ENCODE data around the gene KIN.
"Not testable (repeated sequence)": the region's sequence is repeated elsewhere in the genome, so short reads cannot be mapped to it uniquely, and the experiment has no call there.

KIN gene

GRCh38 chr10:7718685-7719084 lies 69.1 kb downstream of the KIN start:
- DNase-seq, result no peak

GRCh38 chr10:7717767-7718166 lies 70.0 kb downstream of the KIN start:
- no peak for DNase-seq

DNA sequence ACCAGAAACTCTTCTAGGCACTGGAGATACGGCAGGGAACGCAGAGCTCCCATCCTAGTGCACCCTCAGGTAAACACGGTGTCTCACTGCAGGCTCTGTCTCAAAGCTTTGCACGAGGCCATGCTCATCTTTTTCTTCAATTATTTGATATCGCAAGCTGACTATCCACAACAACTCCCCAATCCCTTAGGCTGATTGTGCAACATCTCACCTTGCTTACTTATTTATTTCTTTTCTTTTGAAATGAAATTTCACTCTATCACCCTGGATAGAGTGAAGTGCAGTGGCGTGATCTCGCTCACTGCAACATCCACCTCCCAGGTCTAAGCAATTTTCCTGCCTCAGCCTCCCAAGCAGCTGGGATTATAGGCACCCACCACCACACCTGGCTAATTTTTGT lies 72.3 kb downstream of the KIN start:
- DNase-seq, result no peak

- DNase-seq, result not testable (repeated sequence)
Observed at GRCh38 chr10:7711075-7711474, 76.7 kb downstream of the KIN start.

DNA sequence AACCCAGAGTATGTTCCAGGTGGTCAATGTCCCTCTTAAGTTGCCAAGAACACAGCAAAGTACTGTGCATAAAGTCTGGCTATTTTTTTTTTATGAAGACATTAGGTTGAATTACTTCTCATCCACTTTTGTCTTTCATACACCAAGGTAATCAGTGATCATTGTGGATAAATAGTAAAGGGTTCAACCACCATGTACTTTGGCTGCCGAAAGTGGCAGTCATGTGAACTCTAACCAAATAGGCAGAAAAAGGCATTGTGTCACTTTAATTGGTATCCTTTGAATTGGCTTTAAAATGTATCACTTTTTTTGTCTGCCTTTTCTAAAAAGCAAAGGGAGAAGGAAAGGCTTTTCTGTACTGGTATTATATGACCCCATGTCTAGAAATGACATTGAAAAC lies 77.3 kb downstream of the KIN start:
- DNase-seq, result no peak

DNA sequence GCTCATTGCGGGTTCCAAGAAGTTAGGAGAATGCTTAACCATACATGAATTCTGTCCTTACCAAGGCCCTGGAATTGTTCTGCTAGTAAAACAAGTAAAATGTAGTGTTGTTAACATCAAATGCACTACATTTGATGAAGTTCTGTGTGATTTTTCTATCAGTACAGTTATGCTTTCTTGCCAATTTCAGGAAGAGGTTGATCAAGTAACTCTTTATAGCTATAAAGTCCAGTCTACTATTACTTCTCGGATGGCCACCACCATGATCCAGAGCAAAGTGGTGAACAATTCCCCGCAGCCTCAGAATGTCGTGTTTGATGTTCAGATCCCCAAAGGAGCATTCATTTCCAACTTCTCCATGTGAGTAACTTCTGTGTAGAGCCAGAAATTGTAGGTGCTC lies 79.0 kb downstream of the KIN start:
- DNase-seq, result no peak

DNA sequence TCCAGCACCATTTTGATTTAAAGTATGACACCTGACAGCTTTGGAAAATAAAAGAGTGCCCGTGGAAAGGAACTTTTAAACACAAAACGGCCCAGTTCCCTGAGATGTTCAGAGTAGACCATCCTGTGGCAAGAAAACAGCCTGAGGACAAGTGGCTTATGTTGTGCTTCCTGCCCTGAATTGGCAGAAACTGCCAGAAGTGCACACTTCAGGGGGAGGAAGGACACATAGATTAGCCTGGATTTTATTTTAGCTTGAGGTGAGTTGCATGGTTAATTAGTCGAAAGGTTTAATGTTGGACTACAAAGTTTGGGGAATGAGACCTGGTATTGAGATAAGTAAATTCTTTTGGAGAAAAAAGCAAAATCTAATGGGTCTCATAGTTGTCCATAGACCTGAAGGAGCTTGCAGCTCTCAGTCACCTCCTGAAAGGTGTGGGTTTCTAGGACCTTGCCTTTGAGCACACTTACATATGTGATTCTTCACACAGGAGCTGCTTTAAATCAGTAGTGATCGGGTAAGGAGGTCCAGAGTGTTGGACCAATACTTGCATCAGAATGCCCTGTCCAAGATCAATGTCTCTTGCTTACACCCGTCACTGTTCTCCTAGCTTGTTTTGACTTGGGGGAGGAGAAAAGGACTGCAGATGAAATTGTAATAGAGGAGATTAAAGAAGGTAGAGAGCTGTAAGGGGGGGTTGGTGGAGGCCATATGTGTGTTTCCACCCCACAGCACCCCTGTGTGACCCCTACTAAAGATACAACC lies 79.8 kb downstream of the KIN start:
- no peak for DNase-seq

DNA sequence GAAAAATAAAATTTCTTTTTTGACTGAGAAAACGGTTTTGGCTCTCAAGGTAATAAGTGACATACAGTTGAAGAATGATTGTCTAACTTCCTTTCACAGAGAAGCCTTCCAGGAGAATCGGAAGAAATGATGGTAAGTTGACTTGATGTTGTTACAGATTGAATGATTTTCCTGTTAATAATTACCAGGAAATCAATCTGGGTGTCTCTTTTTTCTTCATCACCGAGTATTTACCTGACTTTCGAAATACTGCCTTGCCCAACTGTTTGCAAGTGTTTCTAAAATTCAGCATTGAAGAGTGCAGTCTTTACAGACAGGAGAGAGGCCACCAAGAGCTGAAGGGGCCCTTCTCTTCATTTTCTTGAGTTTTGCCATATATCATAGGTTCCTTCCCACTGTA lies 80.7 kb downstream of the KIN start:
- DNase-seq, result no peak

GRCh38 chr10:7706534-7707073 lies 81.2 kb downstream of the KIN start:
- no peak for DNase-seq

- DNase-seq, result no peak
Observed at GRCh38 chr10:7705341-7705740, 82.5 kb downstream of the KIN start.

GRCh38 chr10:7704071-7705016 lies 83.4 kb downstream of the KIN start:
- DNase-seq, result no peak

GRCh38 chr10:7703140-7703539 lies 84.7 kb downstream of the KIN start, which contains the start of gene ITIH2:
TSS of gene ITIH2 (plus strand) at chr10:7703316. CDS start at chr10:7703435, 119 bp downstream.
- DNase-seq, result no peak

- no peak for DNase-seq
Observed at GRCh38 chr10:7702288-7702812, 85.4 kb downstream of the KIN start.

DNA sequence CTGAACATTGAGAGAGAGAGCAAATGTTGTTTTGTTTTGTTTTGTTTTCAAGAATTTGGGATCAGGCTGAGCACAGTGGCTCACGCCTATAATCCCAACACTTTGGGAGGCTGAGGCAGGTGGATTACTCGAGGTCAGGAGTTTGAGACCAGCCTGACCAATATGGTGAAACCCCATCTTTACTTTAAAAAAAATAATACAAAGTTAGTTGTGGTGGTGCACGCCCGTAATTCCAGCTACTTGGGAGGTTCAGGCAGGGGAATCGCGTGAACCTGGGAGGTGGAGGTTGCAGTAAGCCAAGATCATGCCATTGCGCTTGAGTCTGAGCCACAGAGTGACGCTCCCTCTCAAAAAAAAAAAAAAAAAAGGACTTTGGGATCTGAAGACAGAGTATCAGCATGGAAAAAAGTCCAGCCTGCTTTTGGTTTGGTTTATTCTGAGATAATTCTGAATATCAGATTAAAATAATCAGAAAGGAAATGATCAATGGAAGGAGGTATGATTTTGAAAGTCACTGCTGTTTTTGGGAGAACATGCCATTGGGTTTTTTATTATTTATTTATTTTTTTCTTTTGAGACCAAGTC lies 86.5 kb downstream of the KIN start:
- no peak for DNase-seq

All from hematopoietic multipotent progenitor cell treated with erythropoietin and hydrocortisone succinate and interleukin-3 and kit ligand, for 6 days (in vitro differentiated cells).